OCI-LY7 (cell line): Measurements from ENCODE around the gene RASSF10. TPM values are rescaled to one million over a fixed set of nuclear protein-coding genes. Genes with fewer than 3 reads are reported as not detected.

ENCODE experiments used
- BruUV-seq: library from RNA; stranded (reverse); fragments of 400-500 nt; replicated peaks from 2 replicates; lab custom pipeline; 2021; lab: Mats Ljungman, UMichigan
- CTCF ChIA-PET: fragments of 300-600 bp; sonication (Branson Sonifier 250); formaldehyde crosslinking; loops from one replicate; lab custom pipeline; 2022; ENCODE audit warnings: antibody characterized with exemption; ENCODE audit not compliant: unreplicated experiment; lab: Charles Lee
- POLR2A ChIA-PET: fragments of 300-600 bp; sonication (Branson Sonifier 250); formaldehyde crosslinking; loops from one replicate; lab custom pipeline; 2022; ENCODE audit warnings: antibody characterized with exemption; lab: Charles Lee
- DNase-seq: peaks from one replicate; pipeline ENCODE4 v3.0.0-alpha.2; 2015; ENCODE audit warnings: low spot score
- H2AFZ ChIP-seq: fragments of 200-600 bp; sonication (generic), shearing (Covaris generic); 2 replicates; pipeline ENCODE4 v1.6.1; 2014; ENCODE audit warnings: mild to moderate bottlenecking, antibody characterized with exemption, low read length, moderate library complexity
- H3K27ac ChIP-seq: fragments of 200-600 bp; sonication (generic); 2 replicates; pipeline ENCODE4 v1.5.1; 2014; ENCODE audit warnings: mixed run types, low read depth, mild to moderate bottlenecking, moderate library complexity, low read length, inconsistent platforms; ENCODE audit not compliant: poor library complexity, severe bottlenecking
- H3K36me3 ChIP-seq: fragments of 200-600 bp; sonication (generic); 2 replicates; pipeline ENCODE4 v1.6.1; 2014; ENCODE audit warnings: mild to moderate bottlenecking, antibody characterized with exemption, low read length, moderate library complexity, mixed read lengths; ENCODE audit not compliant: insufficient read depth
- H3K4me1 ChIP-seq: fragments of 200-600 bp; sonication (generic); 2 replicates; pipeline ENCODE4 v1.5.1; 2014; ENCODE audit warnings: mild to moderate bottlenecking, low read length; ENCODE audit not compliant: insufficient read depth, poor library complexity, severe bottlenecking
- H3K4me2 ChIP-seq: fragments of 200-600 bp; sonication (generic); 2 replicates; pipeline ENCODE4 v1.6.1; 2014; ENCODE audit warnings: mild to moderate bottlenecking, low read length
- H3K4me3 ChIP-seq: fragments of 200-600 bp; sonication (generic); 2 replicates; pipeline ENCODE4 v1.5.1; 2014; ENCODE audit warnings: mild to moderate bottlenecking, low read depth, low read length; ENCODE audit not compliant: poor library complexity, severe bottlenecking
- H3K79me2 ChIP-seq: fragments of 200-600 bp; sonication (generic); 2 replicates; pipeline ENCODE4 v1.6.1; 2016; ENCODE audit warnings: low read depth, mild to moderate bottlenecking, low read length, moderate library complexity, mixed read lengths; ENCODE audit not compliant: insufficient read depth
- H3K9me2 ChIP-seq: fragments of 200-600 bp; sonication (generic); 2 replicates; pipeline ENCODE4 v1.6.1; 2016; ENCODE audit warnings: mild to moderate bottlenecking, low read length, mixed read lengths; ENCODE audit not compliant: insufficient read depth
- H3K9me3 ChIP-seq: fragments of 200-600 bp; sonication (generic); 2 replicates; pipeline ENCODE4 v1.6.1; 2014; ENCODE audit warnings: mild to moderate bottlenecking, mixed run types, low read length, mixed read lengths
- H4K20me1 ChIP-seq: fragments of 200-600 bp; sonication (generic); 2 replicates; pipeline ENCODE4 v1.6.1; 2014; ENCODE audit warnings: mild to moderate bottlenecking, antibody characterized with exemption, low read length, moderate library complexity, mixed read lengths; ENCODE audit not compliant: insufficient read depth
- EZH2phosphoT487 ChIP-seq: fragments of 200-600 bp; sonication (generic); IDR thresholded peaks from 2 replicates; pipeline ENCODE4 v1.6.1; 2018; ENCODE audit warnings: low read depth, borderline replicate concordance, mild to moderate bottlenecking, mixed run types, antibody characterized with exemption, low read length, moderate library complexity, mixed read lengths
- intact Hi-C: fragments of 100-400 bp; cut with micrococcal nuclease; formaldehyde crosslinking; loops from one replicate; pipeline ENCODE4 v1.10.0; 2022; ENCODE audit not compliant: unreplicated experiment
- total RNA-seq, 2 experiments: library from RNA; depleted of rRNA in 1 of 2; stranded (reverse); fragments of >200 nt in 1 of 2; shearing (Covaris generic) in 1 of 2; gene quantifications; 2 replicates each; pipeline ENCODE4 v1.2.3, GENCODE V29; 2014 to 2022
- TF ChIP-seq, protein P1 (sequence below): fragments of 200-600 bp; sonication (generic); conservative IDR thresholded peaks from 2 replicates; pipeline ENCODE4 v1.5.1; 2014; ENCODE audit warnings: mild to moderate bottlenecking, antibody characterized with exemption, low read length, moderate library complexity, mixed read lengths

RASSF10 gene
- total RNA-seq, 2 experiments from 2014 or later = not detected

DNA sequence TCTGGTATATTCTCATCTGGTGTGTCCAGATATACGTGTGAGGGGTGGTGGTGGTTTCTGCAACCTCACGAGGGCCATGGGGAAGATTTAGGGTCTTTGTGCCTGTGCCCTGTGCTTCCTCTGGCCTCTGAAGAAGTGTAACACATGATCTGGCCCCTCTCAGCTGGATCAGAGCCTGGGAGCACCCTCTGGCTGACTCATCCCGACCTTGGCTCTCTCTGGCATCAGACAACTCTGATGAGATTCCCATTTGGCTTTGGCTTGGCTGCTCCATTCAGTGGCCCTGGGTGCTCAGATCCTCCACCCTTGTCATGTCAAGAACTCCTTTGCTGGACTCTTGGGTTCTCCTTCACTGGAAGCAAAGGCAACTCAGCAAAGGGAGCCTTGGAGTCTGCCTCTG is 45.2 kb downstream of the RASSF10 start:
- no peak for DNase-seq
- Histone ChIP-seq H3K27ac (no peak overlapping the region), H3K79me2 (no peaks in the 10 kb centered on the region), H3K4me3 (no peak overlapping the region), H3K4me2 (no peak overlapping the region), H3K9me2 (no peaks in the 10 kb centered on the region), H3K9me3 (no peaks in the 10 kb centered on the region), H3K4me1 (no peaks in the 10 kb centered on the region), H3K36me3 (no peaks in the 10 kb centered on the region), H2AFZ (no peak overlapping the region), H4K20me1 (no peaks in the 10 kb centered on the region)
- BruUV-seq = no TSS peak
- intact Hi-C loops = no loop called here
- ChIA-PET CTCF (no interaction called here), POLR2A (no interaction called here)
- TF ChIP-seq, protein P1, sequence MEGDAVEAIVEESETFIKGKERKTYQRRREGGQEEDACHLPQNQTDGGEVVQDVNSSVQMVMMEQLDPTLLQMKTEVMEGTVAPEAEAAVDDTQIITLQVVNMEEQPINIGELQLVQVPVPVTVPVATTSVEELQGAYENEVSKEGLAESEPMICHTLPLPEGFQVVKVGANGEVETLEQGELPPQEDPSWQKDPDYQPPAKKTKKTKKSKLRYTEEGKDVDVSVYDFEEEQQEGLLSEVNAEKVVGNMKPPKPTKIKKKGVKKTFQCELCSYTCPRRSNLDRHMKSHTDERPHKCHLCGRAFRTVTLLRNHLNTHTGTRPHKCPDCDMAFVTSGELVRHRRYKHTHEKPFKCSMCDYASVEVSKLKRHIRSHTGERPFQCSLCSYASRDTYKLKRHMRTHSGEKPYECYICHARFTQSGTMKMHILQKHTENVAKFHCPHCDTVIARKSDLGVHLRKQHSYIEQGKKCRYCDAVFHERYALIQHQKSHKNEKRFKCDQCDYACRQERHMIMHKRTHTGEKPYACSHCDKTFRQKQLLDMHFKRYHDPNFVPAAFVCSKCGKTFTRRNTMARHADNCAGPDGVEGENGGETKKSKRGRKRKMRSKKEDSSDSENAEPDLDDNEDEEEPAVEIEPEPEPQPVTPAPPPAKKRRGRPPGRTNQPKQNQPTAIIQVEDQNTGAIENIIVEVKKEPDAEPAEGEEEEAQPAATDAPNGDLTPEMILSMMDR = no peak
- TF ChIP-seq EZH2phosphoT487 = no peak

DNA sequence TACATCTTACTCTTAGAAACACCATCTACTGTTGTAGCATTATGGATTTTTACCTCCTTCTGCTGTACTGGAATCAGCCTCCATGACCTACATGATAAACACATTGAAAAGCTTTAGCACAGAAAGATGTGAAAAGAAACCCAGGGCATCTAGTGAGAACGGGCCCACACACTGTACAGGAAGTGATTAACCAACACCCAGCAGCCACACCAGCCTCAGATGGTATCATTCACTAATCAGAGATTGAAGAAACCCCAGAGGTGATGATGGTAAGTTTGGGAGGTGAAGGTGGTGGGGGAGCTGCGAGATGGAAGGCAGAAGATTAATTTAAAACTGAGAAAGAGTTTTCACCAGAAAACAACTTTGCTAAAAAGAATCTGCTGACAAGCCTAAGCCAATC is 46.1 kb downstream of the RASSF10 start:
- Histone ChIP-seq H3K27ac (no peak overlapping the region), H4K20me1 (no peaks in the 10 kb centered on the region), H3K9me2 (no peaks in the 10 kb centered on the region), H3K4me1 (no peaks in the 10 kb centered on the region), H3K9me3 (no peaks in the 10 kb centered on the region), H2AFZ (no peak overlapping the region), H3K36me3 (no peaks in the 10 kb centered on the region), H3K4me3 (no peak overlapping the region), H3K79me2 (no peaks in the 10 kb centered on the region), H3K4me2 (no peak overlapping the region)
- no peak for DNase-seq
- TF ChIP-seq, protein P1 = no peak
- no peak for TF ChIP-seq EZH2phosphoT487
- intact Hi-C loops = no loop called here
- CTCF ChIA-PET = no interaction called here
- POLR2A ChIA-PET = no interaction called here
- no TSS peak for BruUV-seq

DNA sequence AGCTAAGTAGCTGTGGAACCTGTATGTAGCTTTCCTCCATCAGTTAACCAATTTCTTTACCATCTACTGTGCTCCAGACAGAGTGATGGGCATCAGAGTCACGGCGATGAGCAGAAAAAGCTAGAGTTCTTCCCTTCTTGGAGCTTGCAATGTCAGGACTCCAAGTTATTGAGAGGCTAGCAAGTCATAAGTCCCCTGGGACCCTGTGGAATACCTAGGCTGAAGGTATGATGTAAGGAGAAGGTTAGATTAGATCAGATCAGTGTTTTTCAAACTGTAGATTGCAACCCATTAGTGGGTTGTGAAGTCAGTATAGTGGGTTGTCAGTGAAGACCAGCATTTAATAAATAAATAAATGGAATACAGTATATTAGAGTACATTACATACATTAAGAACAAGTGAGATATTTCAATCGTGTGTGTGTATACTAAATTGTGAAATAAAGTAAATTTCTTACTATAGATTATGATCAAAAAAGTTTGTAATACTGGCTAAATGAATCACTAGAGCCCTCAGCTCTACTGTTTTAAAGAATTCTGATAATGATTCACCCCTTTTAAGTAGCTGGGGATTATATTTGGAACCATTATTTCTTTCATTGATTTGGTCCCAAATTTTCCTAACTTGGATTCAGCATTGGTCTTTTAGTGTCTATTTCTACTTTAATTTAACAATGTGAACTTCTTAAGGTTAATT is 52.3 kb downstream of the RASSF10 start:
- H3K9me2 ChIP-seq = no peaks in the 10 kb centered on the region
- no peaks in the 10 kb centered on the region for H3K9me3 ChIP-seq
- TF ChIP-seq, protein P1 = no peak
- no peak for TF ChIP-seq EZH2phosphoT487
- ChIA-PET CTCF (no interaction called here), POLR2A (interaction anchor here (1.2 kb wide), 1 partner anchor 9 kb away, joined by 3 read pairs; no protein-coding TSS in a partner anchor)
- BruUV-seq = no TSS peak
- H2AFZ ChIP-seq = no peak overlapping the region
- DNase-seq = no peak
- H3K27ac ChIP-seq = no peak overlapping the region
- no peaks in the 10 kb centered on the region for H3K36me3 ChIP-seq
- no peak overlapping the region for H3K4me2 ChIP-seq
- no peak overlapping the region for H3K4me3 ChIP-seq
- no peaks in the 10 kb centered on the region for H4K20me1 ChIP-seq
- intact Hi-C loops = no loop called here
- H3K4me1 ChIP-seq = no peaks in the 10 kb centered on the region
- H3K79me2 ChIP-seq = no peaks in the 10 kb centered on the region
